Liver (tissue), 3 donors: Measurements from ENCODE around the gene SLC4A3.

Experiments used
- CTCF ChIP-seq: fragments of 150-350 bp; IDR thresholded peaks from 2 replicates; pipeline ENCODE4 v1.5.1; 2017; ENCODE audit warnings: improper control_type of control experiment, low read depth, low read length; ENCODE audit not compliant: missing input control
- REST ChIP-seq: IDR thresholded peaks from 2 replicates; pipeline ENCODE4 v1.6.1; 2016; ENCODE audit warnings: antibody characterized with exemption, mild to moderate bottlenecking
- TAF1 ChIP-seq: conservative IDR thresholded peaks from 2 replicates; pipeline ENCODE4 v1.6.1; 2016; ENCODE audit warnings: antibody characterized with exemption, mild to moderate bottlenecking
- donor health status: healthy.
- donor health status: healthy.

- no peak for TF ChIP-seq TAF1
- TF ChIP-seq CTCF = no peak
- no peak for TF ChIP-seq REST
These were observed 47.8 kb downstream of the SLC4A3 start for GRCh38 chr2:219675221-219675620.
